A673 (cell line): Measurements from ENCODE around the gene FMO2. TPM values are rescaled to one million over a fixed set of nuclear protein-coding genes. Genes with fewer than 3 reads are reported as not detected.

ENCODE experiments used
- BruUV-seq: library from RNA; stranded (reverse); fragments of 400-500 nt; replicated peaks from 2 replicates; lab custom pipeline; 2021; lab: Mats Ljungman, UMichigan
- CTCF ChIA-PET: fragments of 300-600 bp; sonication (Branson Sonifier 250); formaldehyde crosslinking; loops from one replicate; lab custom pipeline; 2022; ENCODE audit warnings: antibody characterized with exemption; lab: Charles Lee
- POLR2A ChIA-PET: fragments of 300-600 bp; sonication (Branson Sonifier 250); formaldehyde crosslinking; loops from one replicate; lab custom pipeline; 2022; ENCODE audit warnings: antibody characterized with exemption; ENCODE audit not compliant: low non-redundant PET; lab: Charles Lee
- DNase-seq: peaks from one replicate; pipeline ENCODE4 v3.0.0-alpha.2; 2015; ENCODE audit warnings: low spot score
- H3K27ac ChIP-seq: fragments of 200-600 bp; sonication (generic); 2 replicates; pipeline ENCODE4 v1.5.1; 2016; ENCODE audit warnings: mixed run types, low read depth, mild to moderate bottlenecking, mixed read lengths, antibody characterized with exemption, low read length; ENCODE audit not compliant: poor library complexity, severe bottlenecking
- H3K27me3 ChIP-seq: fragments of 200-600 bp; sonication (generic); replicated peaks from 2 replicates; pipeline ENCODE4 v1.6.1; 2017; ENCODE audit warnings: mixed run types, low read depth, mild to moderate bottlenecking, mixed read lengths, antibody characterized with exemption, low read length; ENCODE audit not compliant: insufficient read depth, poor library complexity
- H3K36me3 ChIP-seq: fragments of 200-600 bp; sonication (generic); 2 replicates; pipeline ENCODE4 v1.6.1; 2016; ENCODE audit warnings: mixed run types, mild to moderate bottlenecking, mixed read lengths, antibody characterized with exemption, low read length; ENCODE audit not compliant: insufficient read depth, poor library complexity, severe bottlenecking
- H3K4me1 ChIP-seq: fragments of 200-600 bp; sonication (generic); 2 replicates; pipeline ENCODE4 v1.6.1; 2017; ENCODE audit warnings: mixed run types, mild to moderate bottlenecking, mixed read lengths, antibody characterized with exemption, low read length; ENCODE audit not compliant: insufficient read depth, poor library complexity, severe bottlenecking
- H3K4me3 ChIP-seq: fragments of 200-600 bp; sonication (generic); 2 replicates; pipeline ENCODE4 v1.5.1; 2016; ENCODE audit warnings: low read depth, mixed run types, mild to moderate bottlenecking, mixed read lengths, low read length; ENCODE audit not compliant: poor library complexity, severe bottlenecking
- H3K9me3 ChIP-seq: fragments of 200-600 bp; sonication (generic); 2 replicates; pipeline ENCODE4 v1.6.1; 2016; ENCODE audit warnings: mixed run types, low read depth, mild to moderate bottlenecking, mixed read lengths, antibody characterized with exemption, low read length; ENCODE audit not compliant: poor library complexity, severe bottlenecking
- EZH2 ChIP-seq: fragments of 200-600 bp; sonication (generic); IDR thresholded peaks from 2 replicates; pipeline ENCODE4 v1.6.1; 2017; ENCODE audit warnings: borderline replicate concordance, low read depth, mild to moderate bottlenecking, mixed read lengths, antibody characterized with exemption, low read length; ENCODE audit not compliant: poor library complexity, severe bottlenecking
- intact Hi-C: fragments of 100-400 bp; cut with micrococcal nuclease; formaldehyde crosslinking; loops from one replicate; pipeline ENCODE4 v1.10.0; 2022; ENCODE audit not compliant: unreplicated experiment
- total RNA-seq: library from RNA; stranded (reverse); gene quantifications from 2 replicates; pipeline ENCODE4 v1.2.3, GENCODE V29; 2021
- TF ChIP-seq, protein P1 (sequence below): fragments of 300-800, 200-600 bp; sonication (generic); conservative IDR thresholded peaks from 2 replicates; pipeline ENCODE4 v1.5.1; 2017; ENCODE audit warnings: low read depth, mild to moderate bottlenecking, antibody characterized with exemption, low read length, moderate library complexity, mixed read lengths

FMO2 gene
- total RNA-seq, 1 experiment from 2014 or later: not detected

DNA sequence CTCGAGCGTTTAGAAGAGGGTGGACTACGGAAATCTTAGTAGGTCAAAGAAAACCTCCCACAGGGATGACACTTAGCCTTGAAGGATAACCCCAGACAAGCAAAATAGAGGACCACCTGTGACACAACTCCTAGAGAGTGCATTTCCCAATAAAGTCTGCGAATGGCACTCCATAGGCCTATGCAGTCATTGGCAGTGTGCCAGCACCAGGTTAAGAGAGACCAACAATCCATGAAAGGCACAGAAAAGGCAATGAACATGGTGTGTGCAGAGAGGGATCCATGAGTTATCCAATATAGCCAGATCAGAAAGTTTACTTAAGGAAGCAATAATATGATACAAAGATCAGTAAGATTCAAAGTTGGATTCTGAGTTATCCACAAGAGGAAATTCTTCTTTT is 45.2 kb upstream of the FMO2 start:
- Histone ChIP-seq H3K27ac (no peak overlapping the region), H3K4me1 (no peaks in the 10 kb centered on the region), H3K9me3 (no peaks in the 10 kb centered on the region), H3K27me3 (no peaks in the 10 kb centered on the region), H3K4me3 (no peak overlapping the region), H3K36me3 (no peaks in the 10 kb centered on the region)
- TF ChIP-seq, protein P1, sequence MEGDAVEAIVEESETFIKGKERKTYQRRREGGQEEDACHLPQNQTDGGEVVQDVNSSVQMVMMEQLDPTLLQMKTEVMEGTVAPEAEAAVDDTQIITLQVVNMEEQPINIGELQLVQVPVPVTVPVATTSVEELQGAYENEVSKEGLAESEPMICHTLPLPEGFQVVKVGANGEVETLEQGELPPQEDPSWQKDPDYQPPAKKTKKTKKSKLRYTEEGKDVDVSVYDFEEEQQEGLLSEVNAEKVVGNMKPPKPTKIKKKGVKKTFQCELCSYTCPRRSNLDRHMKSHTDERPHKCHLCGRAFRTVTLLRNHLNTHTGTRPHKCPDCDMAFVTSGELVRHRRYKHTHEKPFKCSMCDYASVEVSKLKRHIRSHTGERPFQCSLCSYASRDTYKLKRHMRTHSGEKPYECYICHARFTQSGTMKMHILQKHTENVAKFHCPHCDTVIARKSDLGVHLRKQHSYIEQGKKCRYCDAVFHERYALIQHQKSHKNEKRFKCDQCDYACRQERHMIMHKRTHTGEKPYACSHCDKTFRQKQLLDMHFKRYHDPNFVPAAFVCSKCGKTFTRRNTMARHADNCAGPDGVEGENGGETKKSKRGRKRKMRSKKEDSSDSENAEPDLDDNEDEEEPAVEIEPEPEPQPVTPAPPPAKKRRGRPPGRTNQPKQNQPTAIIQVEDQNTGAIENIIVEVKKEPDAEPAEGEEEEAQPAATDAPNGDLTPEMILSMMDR: no peak
- no peak for TF ChIP-seq EZH2
- BruUV-seq: no TSS peak
- ChIA-PET POLR2A (no interaction called here), CTCF (no interaction called here)
- intact Hi-C loops: no loop called here
- no peak for DNase-seq

DNA sequence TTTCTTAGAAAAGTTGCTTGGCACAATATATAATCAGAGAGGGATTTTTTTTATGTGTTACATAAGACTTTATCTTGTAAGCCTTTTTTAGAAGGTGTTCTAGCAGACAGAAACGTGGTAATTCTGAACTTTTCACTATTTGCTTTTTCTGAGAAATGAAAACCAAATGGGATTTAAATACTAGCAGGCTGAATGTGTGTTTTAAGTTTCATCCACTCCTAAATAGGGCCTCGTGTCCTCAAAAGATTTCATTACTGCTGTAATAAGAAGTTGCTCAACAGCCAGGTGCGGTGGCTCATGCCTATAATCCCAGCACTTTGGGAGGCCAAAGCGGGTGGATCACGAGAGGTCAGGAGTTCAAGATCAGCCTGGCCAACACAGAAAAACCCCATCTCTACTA is 44.7 kb upstream of the FMO2 start:
- no TSS peak for BruUV-seq
- H3K27me3 ChIP-seq: no peaks in the 10 kb centered on the region
- ChIA-PET CTCF (no interaction called here), POLR2A (no interaction called here)
- H3K4me3 ChIP-seq: no peak overlapping the region
- no peak for DNase-seq
- no peaks in the 10 kb centered on the region for H3K36me3 ChIP-seq
- no peaks in the 10 kb centered on the region for H3K4me1 ChIP-seq
- TF ChIP-seq EZH2: no peak
- TF ChIP-seq, protein P1: no peak
- no peak overlapping the region for H3K27ac ChIP-seq
- H3K9me3 ChIP-seq: no peaks in the 10 kb centered on the region
- intact Hi-C loops: no loop called here

DNA sequence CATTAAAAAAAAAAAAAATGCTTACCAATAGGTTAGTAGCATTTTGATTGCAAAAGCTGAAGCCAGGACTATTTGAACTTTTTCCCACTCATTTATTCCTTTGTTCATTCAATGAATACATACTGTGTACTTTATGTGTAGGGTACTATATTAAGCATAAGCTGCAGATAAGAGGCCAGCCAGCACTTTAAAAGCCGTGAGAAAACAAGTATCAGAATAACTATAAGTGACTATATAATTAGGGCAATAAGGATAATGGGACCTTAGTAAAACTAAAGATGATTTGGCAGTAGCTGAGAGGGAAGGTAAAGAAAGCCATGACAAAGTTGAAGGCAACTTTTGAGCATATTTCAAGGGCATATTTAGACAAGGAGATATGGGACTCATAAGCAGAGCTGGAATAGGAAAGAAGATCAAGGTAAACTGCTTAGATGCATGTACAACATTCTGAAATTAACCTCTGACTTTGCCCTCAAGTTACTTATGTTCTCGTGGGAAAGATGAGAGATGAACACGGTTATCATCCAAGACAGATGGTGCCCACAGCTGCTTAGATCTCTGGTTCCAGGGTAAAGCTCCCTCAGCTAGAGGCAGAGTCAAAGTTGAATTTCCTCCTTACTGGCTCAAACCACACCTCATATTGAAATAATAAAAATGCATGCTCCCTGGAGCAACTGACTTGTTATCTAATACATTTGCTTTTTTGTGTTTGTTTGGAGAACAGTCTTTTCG is 44.0 kb upstream of the FMO2 start:
- DNase-seq: no peak
- intact Hi-C loops: no loop called here
- Histone ChIP-seq H3K4me1 (no peaks in the 10 kb centered on the region), H3K27me3 (no peaks in the 10 kb centered on the region), H3K9me3 (no peaks in the 10 kb centered on the region), H3K36me3 (no peaks in the 10 kb centered on the region), H3K4me3 (no peak overlapping the region), H3K27ac (no peak overlapping the region)
- TF ChIP-seq EZH2: no peak
- TF ChIP-seq, protein P1: no peak
- no TSS peak for BruUV-seq
- ChIA-PET POLR2A (no interaction called here), CTCF (no interaction called here)
